GM12873 (cell line): ENCODE measurements around the gene LRRC52.

Source experiments
- TF ChIP-seq, protein P1 (sequence below): IDR thresholded peaks from 2 replicates; pipeline ENCODE4 v1.5.1; 2012; ENCODE audit warnings: low read depth, mild to moderate bottlenecking, moderate library complexity, low read length, control low read depth; ENCODE audit not compliant: insufficient read depth; ENCODE audit errors: missing control alignments

The LRRC52 gene

DNA sequence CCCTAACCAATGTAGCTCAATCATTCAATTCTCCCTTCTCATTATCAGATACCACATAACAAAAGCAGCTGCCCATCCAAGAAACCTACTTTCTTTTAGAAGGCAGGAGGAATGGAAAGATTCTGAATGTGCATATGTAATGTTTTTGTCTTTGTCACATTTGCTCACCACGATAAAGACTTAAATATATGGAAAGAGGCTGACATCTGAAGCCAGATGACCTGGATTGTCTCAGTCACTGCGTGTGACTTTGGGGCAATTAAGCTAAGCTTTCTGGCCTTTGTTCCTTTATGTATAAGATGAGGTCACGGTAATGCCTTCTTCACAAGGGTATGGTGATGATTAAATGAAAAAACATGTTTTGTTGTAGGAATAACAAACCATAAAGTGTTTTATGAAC is 42.6 kb downstream of the LRRC52 start:
- TF ChIP-seq, protein P1, sequence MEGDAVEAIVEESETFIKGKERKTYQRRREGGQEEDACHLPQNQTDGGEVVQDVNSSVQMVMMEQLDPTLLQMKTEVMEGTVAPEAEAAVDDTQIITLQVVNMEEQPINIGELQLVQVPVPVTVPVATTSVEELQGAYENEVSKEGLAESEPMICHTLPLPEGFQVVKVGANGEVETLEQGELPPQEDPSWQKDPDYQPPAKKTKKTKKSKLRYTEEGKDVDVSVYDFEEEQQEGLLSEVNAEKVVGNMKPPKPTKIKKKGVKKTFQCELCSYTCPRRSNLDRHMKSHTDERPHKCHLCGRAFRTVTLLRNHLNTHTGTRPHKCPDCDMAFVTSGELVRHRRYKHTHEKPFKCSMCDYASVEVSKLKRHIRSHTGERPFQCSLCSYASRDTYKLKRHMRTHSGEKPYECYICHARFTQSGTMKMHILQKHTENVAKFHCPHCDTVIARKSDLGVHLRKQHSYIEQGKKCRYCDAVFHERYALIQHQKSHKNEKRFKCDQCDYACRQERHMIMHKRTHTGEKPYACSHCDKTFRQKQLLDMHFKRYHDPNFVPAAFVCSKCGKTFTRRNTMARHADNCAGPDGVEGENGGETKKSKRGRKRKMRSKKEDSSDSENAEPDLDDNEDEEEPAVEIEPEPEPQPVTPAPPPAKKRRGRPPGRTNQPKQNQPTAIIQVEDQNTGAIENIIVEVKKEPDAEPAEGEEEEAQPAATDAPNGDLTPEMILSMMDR, result no peak

- TF ChIP-seq, protein P1, result peak; percentile 80
These were observed 49.4 kb downstream of the LRRC52 start for GRCh38 chr1:165592945-165593823.

- TF ChIP-seq, protein P1, result no peak
These were observed 51.6 kb downstream of the LRRC52 start for GRCh38 chr1:165595246-165595938.

- TF ChIP-seq, protein P1, result no peak
These were observed 54.3 kb downstream of the LRRC52 start for GRCh38 chr1:165597883-165598675.

DNA sequence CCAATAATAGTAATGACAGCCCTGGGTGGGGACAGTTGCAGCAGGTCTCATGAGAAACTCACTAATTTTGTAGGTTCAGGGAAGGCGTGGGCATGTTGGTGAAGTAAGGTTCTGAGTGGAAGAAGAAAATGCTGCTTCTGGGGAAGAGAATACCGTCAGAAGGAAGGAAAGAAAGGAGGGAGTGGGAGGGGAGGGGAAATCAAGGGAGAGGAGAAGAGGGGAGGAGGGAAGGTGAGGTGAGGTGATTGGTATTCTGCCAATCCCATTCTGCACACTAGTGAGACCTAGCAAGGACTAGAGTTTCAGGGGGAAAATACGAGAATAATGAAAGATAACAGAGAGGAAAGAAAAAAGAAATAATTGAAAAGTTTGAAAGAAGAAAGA is 54.9 kb downstream of the LRRC52 start:
- TF ChIP-seq, protein P1, result no peak

DNA sequence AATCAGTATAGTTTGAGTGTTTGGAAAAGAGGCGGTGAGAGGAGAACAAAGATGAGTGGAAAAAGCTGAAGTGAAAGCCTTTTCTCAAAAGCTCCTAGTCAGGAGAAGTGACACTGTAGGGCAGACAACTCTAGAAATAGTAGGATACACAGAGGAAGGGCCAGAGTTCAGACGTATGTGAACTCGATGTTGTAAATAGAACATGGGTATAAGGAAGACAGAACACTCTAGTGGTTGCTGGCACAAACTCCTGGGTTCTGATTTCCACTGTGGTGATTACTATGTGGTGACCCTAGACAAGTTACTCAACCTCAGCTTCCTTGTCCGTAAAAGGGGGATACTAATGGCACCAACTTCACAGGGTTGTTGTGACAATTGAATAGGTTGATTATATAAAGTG is 57.0 kb downstream of the LRRC52 start:
- TF ChIP-seq, protein P1, result no peak

- TF ChIP-seq, protein P1, result no peak
These were observed 60.0 kb downstream of the LRRC52 start for GRCh38 chr1:165603810-165604209.
